GM19452 (cell line): ENCODE measurements around the gene ZNF213.
"Not testable (repeated sequence)": the region's sequence is repeated elsewhere in the genome, so short reads cannot be mapped to it uniquely, and the experiment has no call there.

Experiments used
- ATAC-seq: cut with Tn5 transposase; IDR thresholded peaks from one replicate; pipeline ENCODE4 v1.9.1; 2021; ENCODE audit not compliant: unreplicated experiment

Gene ZNF213

GRCh38 chr16:3123986-3124886 is 10.6 kb upstream of the ZNF213 start:
- ATAC-seq: peak; percentile 85

- ATAC-seq: no peak
Measured at GRCh38 chr16:3127745-3128144, 7.1 kb upstream of the ZNF213 start.

DNA sequence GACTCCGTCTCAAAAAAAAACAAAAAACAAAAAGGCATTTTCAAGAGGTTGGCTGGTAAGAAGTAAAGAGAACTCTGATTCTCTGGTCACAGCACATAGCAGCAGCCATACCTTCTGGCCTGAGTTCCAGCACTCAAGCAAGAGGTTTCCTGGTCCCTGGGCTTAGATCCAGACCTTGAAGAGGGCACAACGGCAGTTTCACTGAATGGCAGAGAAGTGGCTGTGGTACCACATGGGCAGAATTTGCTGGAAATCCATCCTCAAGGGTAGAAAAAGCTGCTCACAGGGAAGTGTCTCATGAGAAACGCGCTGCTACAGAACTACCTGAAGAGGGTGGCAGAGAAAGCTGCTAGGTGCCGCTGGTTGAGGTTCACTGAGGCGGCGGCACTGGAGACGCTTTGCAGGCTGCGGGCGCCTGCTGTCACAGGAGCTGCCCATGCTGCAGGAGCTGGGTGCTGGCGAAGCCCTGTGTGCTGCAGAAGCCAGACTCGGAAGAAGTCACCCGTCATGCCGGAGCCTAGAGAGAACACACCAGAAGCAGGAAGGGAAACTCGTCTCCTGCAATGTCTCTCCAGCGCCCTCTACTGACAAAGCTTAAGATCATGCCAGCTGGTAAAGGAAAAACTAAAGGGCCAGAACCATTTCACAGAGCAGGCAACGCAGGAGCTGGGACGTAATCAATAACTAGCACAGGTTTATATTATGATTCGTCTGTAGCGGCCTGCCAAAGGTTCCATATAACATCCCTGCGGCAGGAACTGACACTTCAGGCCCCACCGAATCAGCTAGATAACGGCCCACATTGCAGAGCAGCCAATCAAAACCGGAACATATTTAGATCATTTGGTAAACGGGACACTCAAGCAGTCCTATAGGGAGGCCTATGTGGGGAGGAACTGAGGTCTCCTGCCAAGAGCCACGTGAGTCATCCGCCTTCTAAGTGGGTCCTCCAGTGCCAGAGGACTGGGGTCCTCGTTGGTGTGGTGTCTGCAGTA is 5.4 kb upstream of the ZNF213 start:
- peak; percentile 48 for ATAC-seq

DNA sequence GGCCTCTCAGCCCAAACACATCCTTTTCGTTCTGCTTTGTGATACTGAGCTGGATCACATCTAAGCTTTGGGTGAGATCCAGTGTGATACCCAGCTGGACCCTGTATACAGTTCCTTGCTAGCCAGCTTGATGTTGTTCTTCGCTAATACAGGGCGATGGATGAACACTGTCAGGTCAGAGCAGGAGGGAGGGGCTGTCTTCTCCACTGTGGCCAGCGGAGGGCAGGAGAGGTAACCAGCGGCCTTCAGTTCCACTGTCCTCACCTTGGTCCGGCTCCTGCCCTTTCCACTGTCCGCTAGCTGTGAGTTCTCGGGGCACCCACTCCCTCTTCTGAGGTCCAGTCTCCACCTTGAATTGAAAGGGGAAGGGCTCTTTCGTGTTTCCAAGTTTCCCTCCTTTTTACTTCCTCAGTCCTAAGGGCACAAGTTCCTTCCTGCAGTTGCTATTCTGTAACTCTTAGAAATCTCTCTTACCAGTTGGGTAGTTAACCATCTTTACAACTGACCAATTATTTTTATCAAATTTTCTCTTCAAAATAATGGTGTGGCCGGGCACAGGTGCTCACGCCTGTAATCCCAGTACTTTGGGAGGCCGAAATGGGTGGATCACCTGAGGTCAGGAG is 3.0 kb upstream of the ZNF213 start:
- no peak for ATAC-seq

GRCh38 chr16:3133844-3134243 is 985 bp upstream of the ZNF213 start:
- no peak for ATAC-seq

GRCh38 chr16:3135126-3135715 is 392 bp downstream of the ZNF213 start:
- ATAC-seq: no peak

- ATAC-seq: no peak
Measured at GRCh38 chr16:3137267-3137666, 2.4 kb downstream of the ZNF213 start.

DNA sequence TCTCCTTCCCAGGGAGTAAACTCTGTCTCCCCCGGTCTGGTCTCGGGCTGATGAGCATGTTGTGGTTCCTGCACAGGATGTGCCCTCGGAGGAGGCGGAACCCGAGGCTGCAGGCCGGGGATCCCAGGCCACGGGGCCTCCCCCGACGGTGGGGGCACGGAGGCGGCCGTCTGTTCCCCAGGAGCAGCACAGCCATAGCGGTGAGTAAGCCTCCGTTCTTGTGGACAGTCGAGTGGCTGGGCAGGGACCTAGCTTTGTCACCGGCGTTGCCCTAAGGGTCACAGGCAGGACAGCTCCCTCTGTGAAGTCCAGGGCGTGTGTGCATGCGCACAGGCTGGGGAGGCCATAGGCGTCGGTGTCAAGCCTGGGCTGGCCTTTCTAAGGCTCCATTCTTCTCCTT is 3.5 kb downstream of the ZNF213 start:
- no peak for ATAC-seq

- no peak for ATAC-seq
Measured at GRCh38 chr16:3138823-3139426, 4.1 kb downstream of the ZNF213 start.

- not testable (repeated sequence) for ATAC-seq
Measured at GRCh38 chr16:3139561-3139960, 4.7 kb downstream of the ZNF213 start.

DNA sequence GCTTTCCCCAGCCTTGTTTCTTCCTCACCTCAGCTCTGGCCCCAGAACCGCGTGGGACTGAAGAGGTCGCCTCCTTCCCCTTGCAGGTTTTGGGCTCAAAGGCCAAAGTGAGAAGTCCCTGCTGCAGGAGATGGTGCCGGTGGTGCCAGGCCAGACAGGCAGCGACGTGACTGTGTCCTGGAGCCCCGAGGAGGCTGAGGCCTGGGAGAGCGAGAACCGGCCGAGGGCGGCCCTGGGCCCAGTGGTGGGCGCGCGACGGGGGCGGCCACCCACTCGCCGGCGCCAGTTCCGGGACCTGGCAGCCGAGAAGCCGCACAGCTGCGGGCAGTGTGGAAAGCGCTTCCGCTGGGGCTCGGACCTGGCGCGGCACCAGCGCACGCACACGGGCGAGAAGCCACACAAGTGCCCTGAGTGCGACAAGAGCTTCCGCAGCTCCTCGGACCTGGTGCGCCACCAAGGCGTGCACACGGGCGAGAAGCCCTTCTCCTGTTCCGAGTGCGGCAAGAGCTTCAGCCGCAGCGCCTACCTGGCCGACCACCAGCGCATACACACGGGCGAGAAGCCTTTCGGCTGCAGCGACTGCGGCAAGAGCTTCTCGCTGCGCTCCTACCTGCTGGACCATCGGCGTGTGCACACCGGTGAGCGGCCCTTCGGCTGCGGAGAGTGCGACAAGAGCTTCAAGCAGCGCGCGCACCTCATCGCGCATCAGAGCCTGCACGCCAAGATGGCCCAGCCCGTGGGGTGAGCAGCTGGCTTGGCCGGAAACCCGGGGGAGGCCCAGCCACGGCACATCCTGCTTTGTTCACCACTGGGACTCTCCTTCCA is 6.0 kb downstream of the ZNF213 start:
- no peak for ATAC-seq

DNA sequence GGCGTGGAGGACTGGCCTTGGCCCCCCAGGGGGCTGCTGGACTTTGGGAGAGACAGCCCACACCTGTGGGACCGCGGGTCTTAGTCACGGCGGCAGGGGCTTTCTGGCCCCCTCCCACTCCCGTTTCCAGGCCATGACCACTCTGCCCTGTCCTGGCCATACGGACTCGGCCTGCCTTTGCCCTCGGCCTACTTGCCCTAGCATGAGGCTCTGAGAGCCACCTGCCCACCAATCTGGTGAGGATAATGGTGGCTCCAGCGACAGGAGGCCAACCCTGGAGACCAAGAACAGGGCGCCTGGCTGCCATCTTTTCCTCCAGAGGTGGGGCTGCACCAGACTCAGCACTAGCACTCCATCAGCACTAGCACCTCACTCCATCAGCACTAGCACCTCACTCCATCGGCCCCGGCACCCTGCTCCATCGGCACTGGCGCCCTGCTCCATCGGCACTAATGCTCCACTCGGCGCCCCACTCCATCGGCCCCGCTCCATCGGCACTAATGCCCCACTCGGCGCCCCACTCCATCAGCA is 7.0 kb downstream of the ZNF213 start:
- no peak for ATAC-seq

- ATAC-seq: no peak
Measured at GRCh38 chr16:3142327-3142726, 7.5 kb downstream of the ZNF213 start.

GRCh38 chr16:3142770-3143169 is 7.9 kb downstream of the ZNF213 start:
- ATAC-seq: no peak

- no peak for ATAC-seq
Measured at GRCh38 chr16:3143189-3143588, 8.4 kb downstream of the ZNF213 start.

DNA sequence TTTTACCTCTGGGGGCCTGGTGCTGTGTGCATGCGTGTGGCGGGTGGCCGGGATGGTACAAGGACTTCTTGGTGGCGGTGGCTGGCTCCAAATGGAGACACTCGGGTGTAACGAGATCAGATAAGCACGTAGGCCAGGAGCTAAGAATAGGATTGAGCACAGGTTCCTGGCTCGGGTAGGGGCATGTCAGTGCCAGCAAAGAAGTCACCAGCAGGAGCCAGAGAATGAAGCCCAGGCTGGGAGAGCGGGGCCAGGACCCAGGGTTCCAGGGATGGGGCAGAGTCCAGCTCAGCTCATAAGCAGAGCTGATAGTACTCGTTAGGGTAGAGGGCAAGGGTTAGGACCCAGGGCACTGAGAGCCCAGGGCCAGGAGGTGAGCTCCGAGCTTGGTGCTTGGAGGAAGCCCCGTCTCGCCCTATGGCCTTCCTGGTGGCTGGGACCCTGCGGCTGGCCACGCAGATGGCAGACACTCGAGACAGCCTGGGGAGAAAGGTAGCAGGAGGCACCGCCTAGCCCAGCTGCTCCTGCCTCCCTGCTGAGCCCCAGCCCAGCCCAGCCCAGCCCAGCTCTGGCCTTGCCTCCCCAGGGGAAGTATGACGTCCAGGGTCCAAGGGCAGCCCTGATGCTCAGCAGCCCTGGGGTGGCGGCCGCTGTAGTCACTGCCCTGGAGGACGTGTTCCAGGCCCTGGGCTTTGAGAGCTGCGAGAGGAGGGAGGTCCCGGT is 8.9 kb downstream of the ZNF213 start:
- ATAC-seq: no peak

DNA sequence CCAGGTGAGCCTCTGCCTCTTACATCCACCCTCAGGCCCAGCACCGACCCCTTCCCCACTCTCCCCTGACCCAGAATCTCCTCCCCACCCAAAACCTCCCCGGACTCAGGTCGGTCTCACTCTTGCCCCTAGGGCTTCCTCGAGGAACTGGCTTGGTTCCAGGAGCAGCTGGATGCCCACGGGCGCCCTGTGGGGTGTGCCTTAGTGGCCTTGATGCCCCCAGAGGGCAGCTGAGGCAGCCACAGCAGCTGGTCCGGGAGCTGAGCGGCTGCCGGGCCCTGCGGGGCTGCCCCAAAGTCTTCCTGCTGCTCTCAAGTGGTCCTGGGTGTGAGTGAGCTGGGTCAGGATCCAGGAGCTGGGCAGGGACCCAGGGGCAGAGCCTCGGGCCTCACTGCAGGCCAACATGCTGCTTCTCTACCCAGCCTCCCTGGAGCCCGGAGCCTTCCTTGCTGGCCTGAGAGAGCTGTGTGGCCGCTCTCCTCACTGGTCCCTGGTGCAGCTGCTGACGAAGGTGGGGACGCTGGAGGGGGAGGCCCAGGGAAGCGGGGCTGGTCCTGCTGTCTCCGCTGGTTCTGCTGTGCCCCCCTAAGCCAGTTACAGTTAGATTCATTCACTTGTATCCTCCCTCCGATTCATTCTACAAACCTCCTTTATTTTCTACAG is 9.6 kb downstream of the ZNF213 start:
- ATAC-seq: no peak

GRCh38 chr16:3145151-3145550 is 10.3 kb downstream of the ZNF213 start:
- ATAC-seq: no peak
